Stimulated activated CD4-positive, alpha-beta T cell treated with anti-CD3 and anti-CD28 coated beads, TNF-alpha, amount 100 ng/mL, for 4 hours (primary cell): ENCODE measurements around the gene STARD10.

Source experiments
- DNase-seq, 3 experiments: peaks; one replicate each; pipeline ENCODE4 v3.0.0-alpha.2; 2020; ENCODE audit warnings: low read depth in 3 of 3

Gene STARD10

GRCh38 chr11:72707032-72707431 is 86.8 kb downstream of the STARD10 start:
- DNase-seq = no peak

GRCh38 chr11:72706579-72706978 is 87.3 kb downstream of the STARD10 start:
- no peak for DNase-seq

GRCh38 chr11:72705442-72706365 is 88.1 kb downstream of the STARD10 start:
- DNase-seq = no peak

GRCh38 chr11:72704783-72705265 is 89.0 kb downstream of the STARD10 start:
- DNase-seq = no peak
